CD4-positive, alpha-beta T cell treated with Interleukin-15 for 1 hour (primary cell): ENCODE results near the gene TMX3.

Experiments used
- DNase-seq: peaks from one replicate; pipeline ENCODE4 v3.0.0-alpha.2; 2020

Gene TMX3

GRCh38 chr18:68705119-68705518, 9.8 kb downstream of the TMX3 start:
- no peak for DNase-seq

- no peak for DNase-seq
Observed at GRCh38 chr18:68703326-68703725, 11.6 kb downstream of the TMX3 start.

- no peak for DNase-seq
Observed at GRCh38 chr18:68701353-68701752, 13.6 kb downstream of the TMX3 start.

DNA sequence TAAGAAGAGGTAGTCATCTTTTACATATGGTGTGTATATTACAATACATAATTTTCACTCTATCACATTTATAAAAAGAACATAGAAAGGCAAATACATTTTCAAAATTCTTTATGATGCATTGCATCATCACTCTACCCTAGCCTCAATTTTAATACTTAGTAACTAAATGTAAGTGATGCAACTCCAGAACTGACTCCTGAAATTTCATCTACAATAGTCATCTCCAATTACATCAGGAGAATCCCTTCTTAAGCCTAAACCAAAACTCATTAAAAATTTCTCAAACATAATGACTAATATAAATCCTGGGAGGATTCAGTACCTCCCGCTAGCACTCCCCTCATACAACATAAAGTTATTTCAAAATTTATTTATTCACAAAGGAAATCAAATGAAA, 15.9 kb downstream of the TMX3 start:
- no peak for DNase-seq

DNA sequence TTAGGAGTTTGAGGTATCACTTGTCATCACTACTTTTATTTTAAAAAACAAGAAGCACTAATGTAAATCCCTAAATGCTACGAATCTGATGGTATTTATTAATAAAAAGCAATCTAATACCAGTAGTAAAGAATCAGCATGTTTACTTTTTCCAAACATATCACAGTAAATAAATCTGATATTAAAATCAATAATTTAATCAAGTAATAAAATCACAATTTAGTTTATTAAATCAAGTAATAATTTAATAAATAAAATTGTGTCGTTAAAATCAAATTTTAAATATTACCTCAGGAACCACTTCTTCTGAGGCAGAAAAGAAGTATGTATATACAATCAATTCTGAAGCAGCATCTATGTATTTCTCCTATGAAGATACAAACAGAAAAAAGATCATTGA, 18.0 kb downstream of the TMX3 start:
- DNase-seq, result no peak

- no peak for DNase-seq
Observed at GRCh38 chr18:68694316-68694715, 20.6 kb downstream of the TMX3 start.

DNA sequence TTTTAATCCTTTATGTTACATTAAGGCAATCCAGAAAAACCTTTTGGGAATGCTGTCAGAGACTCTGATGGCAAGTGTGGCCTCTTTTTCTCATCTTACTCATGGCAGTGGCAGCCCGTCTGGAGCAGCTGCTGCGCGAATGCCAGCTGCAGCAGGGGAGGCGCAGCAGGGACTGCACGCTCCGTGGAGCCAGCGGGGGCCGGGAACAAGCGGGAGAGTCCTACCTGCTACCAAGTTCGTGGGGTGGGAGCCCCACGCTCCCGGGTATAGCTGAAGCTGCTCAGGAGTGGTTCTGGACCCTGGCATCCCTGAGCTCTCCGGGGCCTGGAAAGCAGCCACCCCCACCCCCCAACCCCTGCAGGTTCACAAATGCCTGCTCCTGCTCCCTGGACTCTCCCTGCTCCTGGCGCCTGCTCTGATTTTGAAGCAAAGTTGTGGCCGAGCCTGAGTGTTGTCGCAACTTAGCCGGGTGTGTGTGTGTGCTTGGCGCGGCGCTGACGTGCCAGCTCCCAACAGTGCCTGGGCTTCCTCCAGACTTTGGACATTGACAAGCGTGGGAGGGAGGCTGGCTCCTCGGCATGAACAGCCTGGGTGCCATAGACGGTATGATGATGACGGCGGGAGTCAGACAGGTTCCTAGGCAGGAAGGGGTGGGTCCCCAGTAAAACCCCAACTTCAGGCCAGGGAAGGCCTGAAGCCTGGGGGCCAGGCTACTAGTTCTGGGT, 21.7 kb downstream of the TMX3 start:
- DNase-seq, result no peak

- no peak for DNase-seq
Observed at GRCh38 chr18:68679528-68679927, 35.4 kb downstream of the TMX3 start.

- no peak for DNase-seq
Observed at GRCh38 chr18:68676913-68677312, 38.0 kb downstream of the TMX3 start.

- no peak for DNase-seq
Observed at GRCh38 chr18:68667121-68667520, 47.8 kb downstream of the TMX3 start.

DNA sequence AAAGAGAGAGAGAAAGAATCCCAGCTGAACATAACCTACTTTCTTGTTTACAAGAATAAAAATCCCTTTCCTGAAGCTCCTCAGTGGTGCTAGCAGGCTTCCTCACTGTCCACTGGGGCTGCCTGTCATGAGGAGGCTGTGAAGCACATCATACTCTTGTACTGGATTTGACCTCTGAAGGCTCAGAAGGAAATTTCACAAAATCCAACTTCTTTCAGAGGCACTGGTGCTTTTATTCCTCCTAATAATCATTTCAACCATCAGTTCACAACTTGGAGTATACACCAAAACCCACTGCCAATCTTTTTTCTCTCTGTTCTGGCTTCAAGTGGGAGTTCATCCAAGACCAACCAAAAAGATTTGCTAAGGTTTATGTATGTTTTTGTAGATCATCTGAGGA, 48.5 kb downstream of the TMX3 start:
- no peak for DNase-seq

- no peak for DNase-seq
Observed at GRCh38 chr18:68665628-68666027, 49.3 kb downstream of the TMX3 start.

DNA sequence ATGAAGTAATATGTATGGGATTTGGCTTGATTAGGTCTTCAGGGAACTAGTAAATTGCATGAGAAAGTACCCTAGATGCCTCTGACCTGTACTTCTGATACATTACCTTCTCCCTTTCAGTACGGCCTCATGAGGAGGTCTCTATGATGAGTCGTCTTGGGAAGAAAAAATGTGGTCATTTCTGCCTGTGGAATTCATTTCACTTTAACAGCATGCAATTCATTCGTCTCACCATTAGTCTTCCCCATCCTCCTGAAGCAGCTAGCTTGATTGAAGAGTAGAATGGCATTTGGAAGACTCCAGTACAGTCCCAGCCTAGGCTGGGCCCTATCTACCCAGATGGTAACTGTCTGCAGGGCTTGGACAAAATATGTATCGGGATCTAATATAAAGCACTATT, 52.2 kb downstream of the TMX3 start:
- DNase-seq, result no peak

GRCh38 chr18:68660354-68661183, 54.3 kb downstream of the TMX3 start:
- DNase-seq, result no peak

DNA sequence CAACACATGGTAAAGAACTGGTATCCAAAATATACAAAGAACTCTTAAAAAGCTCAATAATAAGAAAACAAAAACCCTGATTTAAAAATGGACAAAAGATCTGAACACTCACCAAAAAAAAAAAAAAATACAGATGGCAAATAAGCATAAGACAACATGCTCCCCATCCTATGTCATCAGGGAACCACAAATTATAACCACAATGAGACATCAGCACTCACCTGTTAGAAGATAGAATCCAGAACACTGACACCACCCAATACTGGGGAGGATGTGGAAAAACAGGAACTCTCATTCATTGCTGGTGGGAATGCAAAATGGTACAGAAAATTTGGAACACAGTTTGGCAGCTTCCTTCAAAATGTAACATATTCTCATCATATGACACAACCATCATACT, 66.7 kb downstream of the TMX3 start:
- DNase-seq, result no peak

DNA sequence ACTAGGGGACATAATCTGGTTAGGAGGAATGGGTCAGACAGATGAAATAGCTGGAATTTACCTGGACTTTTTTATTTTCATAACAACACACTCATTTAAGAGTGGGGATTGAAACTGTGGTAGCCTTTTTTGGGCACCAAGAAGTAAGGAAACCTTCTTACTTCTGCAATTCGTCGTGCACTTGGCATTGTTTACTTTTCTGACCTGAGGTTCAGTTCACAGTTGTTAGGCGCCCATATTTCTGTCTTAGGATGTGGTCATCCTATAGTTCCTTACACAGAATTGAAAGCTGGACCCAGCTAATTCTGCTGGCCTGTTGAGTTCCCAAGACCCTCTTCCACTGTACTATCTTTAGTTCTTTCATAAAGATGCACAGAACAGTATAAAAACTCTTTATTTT, 72.9 kb downstream of the TMX3 start:
- DNase-seq, result no peak

DNA sequence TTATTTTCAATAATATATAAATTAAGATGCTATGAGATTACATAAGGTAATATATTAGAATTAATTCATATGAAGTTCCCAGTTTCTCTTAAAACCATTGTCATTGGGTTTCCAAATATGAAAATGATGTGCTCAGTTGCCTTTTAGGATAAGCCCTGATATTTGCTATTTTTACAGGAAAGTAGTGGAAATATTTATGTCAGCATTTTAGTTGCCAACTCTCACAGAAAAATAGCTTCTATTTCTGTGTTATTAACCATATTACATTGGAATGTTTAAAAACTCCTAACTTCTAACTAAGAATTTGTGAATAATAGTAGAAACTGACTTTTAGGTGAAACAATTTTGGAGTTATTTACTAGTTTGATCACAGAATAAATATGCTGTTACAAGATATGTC, 74.0 kb downstream of the TMX3 start:
- no peak for DNase-seq

GRCh38 chr18:68638613-68639012, 76.3 kb downstream of the TMX3 start:
- no peak for DNase-seq

DNA sequence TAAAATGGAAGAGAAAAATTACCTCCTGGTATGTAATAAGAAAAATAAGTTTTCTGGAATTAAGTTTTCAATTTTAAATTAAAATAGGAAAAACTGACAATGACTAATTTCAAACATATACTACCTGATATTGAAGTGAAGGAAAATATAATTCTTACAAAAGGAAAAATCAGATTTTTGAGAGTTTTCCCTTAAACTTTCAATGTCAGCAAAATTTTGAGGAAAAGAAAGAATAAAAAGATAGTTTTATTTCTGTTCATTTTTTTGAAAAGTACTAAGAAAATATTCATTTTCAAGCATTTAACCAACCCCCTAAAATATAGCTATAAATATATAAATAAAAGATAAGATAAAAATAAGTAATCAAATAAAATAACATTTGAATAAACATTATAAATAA, 87.1 kb downstream of the TMX3 start:
- no peak for DNase-seq
